Neural cell (in vitro differentiated cells): ENCODE results near the gene GSTM2. TPM values are rescaled to one million over a fixed set of nuclear protein-coding genes. Genes with fewer than 3 reads are reported as not detected.
"Not testable (repeated sequence)": the region's sequence is repeated elsewhere in the genome, so short reads cannot be mapped to it uniquely, and the experiment has no call there.

Source experiments
- H2AFZ ChIP-seq: fragments of 200-600, 300-800 bp; sonication (generic), shearing (Covaris generic); 2 replicates; pipeline ENCODE4 v1.6.0; 2014; ENCODE audit warnings: low read depth, mild to moderate bottlenecking, antibody characterized with exemption, low read length, moderate library complexity
- H3F3A ChIP-seq: fragments of 200-600 bp; shearing (Covaris generic); 2 replicates; pipeline ENCODE4 v1.6.1; 2016; ENCODE audit warnings: mild to moderate bottlenecking, moderate library complexity, mixed read lengths, antibody characterized with exemption, low read length; ENCODE audit not compliant: insufficient read depth, poor library complexity, severe bottlenecking
- H3K27ac ChIP-seq: fragments of 200-600, 300-800 bp; sonication (generic), shearing (Covaris generic); 2 replicates; pipeline ENCODE4 v1.5.1; 2014; ENCODE audit warnings: mild to moderate bottlenecking, low read length, moderate library complexity
- H3K27me3 ChIP-seq: fragments of 300-800, 200-600 bp; sonication (generic), shearing (Covaris generic); 2 replicates; pipeline ENCODE4 v1.6.0; 2014; ENCODE audit warnings: mild to moderate bottlenecking, low read depth, low read length, moderate library complexity; ENCODE audit not compliant: insufficient read depth
- H3K36me3 ChIP-seq: fragments of 300-800, 200-600 bp; sonication (generic), shearing (Covaris generic); 2 replicates; pipeline ENCODE4 v1.5.1; 2014; ENCODE audit warnings: mild to moderate bottlenecking, antibody characterized with exemption, low read length, moderate library complexity; ENCODE audit not compliant: insufficient read depth
- H3K4me2 ChIP-seq: fragments of 300-800, 200-600 bp; sonication (generic), shearing (Covaris generic); 2 replicates; pipeline ENCODE4 v1.6.0; 2014; ENCODE audit warnings: mild to moderate bottlenecking, low read length
- H3K4me3 ChIP-seq: fragments of 300-800, 200-600 bp; sonication (generic), shearing (Covaris generic); 2 replicates; pipeline ENCODE4 v1.5.1; 2014; ENCODE audit warnings: mild to moderate bottlenecking, low read length, moderate library complexity
- H3K79me2 ChIP-seq: fragments of 200-600 bp; shearing (Covaris generic); replicated peaks from 2 replicates; pipeline ENCODE4 v1.6.0; 2014; ENCODE audit warnings: mild to moderate bottlenecking, low read length, moderate library complexity; ENCODE audit not compliant: insufficient read depth
- H3K9ac ChIP-seq: fragments of 300-800, 200-600 bp; sonication (generic), shearing (Covaris generic); 2 replicates; pipeline ENCODE4 v1.6.1; 2016; ENCODE audit warnings: mild to moderate bottlenecking, low read length, mixed read lengths
- H3K9me2 ChIP-seq: fragments of 200-600 bp; shearing (Covaris generic); 2 replicates; pipeline ENCODE4 v1.6.1; 2016; ENCODE audit warnings: mild to moderate bottlenecking, low read length, mixed read lengths; ENCODE audit not compliant: insufficient read depth
- H3K9me3 ChIP-seq: fragments of 200-600, 300-800 bp; sonication (generic), shearing (Covaris generic); 2 replicates; pipeline ENCODE4 v1.6.1; 2016; ENCODE audit warnings: mild to moderate bottlenecking, mixed run types, low read length, moderate library complexity, mixed read lengths
- H4K20me1 ChIP-seq: fragments of 200-600 bp; shearing (Covaris generic); 2 replicates; pipeline ENCODE4 v1.6.1; 2016; ENCODE audit warnings: mild to moderate bottlenecking, mixed run types; ENCODE audit not compliant: insufficient read depth
- CTCF ChIP-seq: fragments of 450-650 bp; IDR thresholded peaks from 2 replicates; pipeline ENCODE4 v1.5.1; 2014; ENCODE audit warnings: antibody characterized with exemption, mild to moderate bottlenecking, moderate library complexity; ENCODE audit not compliant: poor library complexity, severe bottlenecking
- EP300 ChIP-seq: fragments of 450-650 bp; conservative IDR thresholded peaks from 2 replicates; pipeline ENCODE4 v1.6.1; 2014; ENCODE audit warnings: antibody characterized with exemption, mild to moderate bottlenecking, moderate library complexity; ENCODE audit not compliant: poor library complexity, severe bottlenecking
- EZH2 ChIP-seq: fragments of 200-600, 300-800 bp; shearing (Covaris generic), sonication (generic); IDR thresholded peaks from 2 replicates; pipeline ENCODE4 v1.6.1; 2014; ENCODE audit warnings: antibody characterized with exemption, low read length, borderline replicate concordance, mild to moderate bottlenecking; ENCODE audit not compliant: insufficient read depth, poor library complexity, severe bottlenecking
- MXI1 ChIP-seq: fragments of 450-650 bp; conservative IDR thresholded peaks from 2 replicates; pipeline ENCODE4 v1.6.1; 2014; ENCODE audit warnings: antibody characterized with exemption, mild to moderate bottlenecking; ENCODE audit not compliant: poor library complexity, severe bottlenecking
- POLR2AphosphoS5 ChIP-seq: IDR thresholded peaks from 2 replicates; pipeline ENCODE4 v1.6.1; 2012
- RAD21 ChIP-seq: fragments of 450-650 bp; conservative IDR thresholded peaks from 2 replicates; pipeline ENCODE4 v1.6.1; 2014; ENCODE audit warnings: antibody characterized with exemption, mild to moderate bottlenecking, moderate library complexity
- SMC3 ChIP-seq: fragments of 450-650 bp; conservative IDR thresholded peaks from 2 replicates; pipeline ENCODE4 v1.6.1; 2014; ENCODE audit warnings: antibody characterized with exemption, mild to moderate bottlenecking, moderate library complexity; ENCODE audit not compliant: poor library complexity
- TAF1 ChIP-seq: IDR thresholded peaks from 2 replicates; pipeline ENCODE4 v1.6.1; 2012; ENCODE audit warnings: low read depth
- polyA plus RNA-seq: library from polyadenylated mRNA; depleted of rRNA; stranded (reverse); fragments of >200 nt; gene quantifications from 2 replicates; pipeline ENCODE4 v1.2.3, GENCODE V29; 2014
- TF ChIP-seq, protein P1 (sequence below): IDR thresholded peaks from 2 replicates; pipeline ENCODE4 v1.6.1; 2012; ENCODE audit warnings: borderline replicate concordance

GSTM2 gene
- polyA plus RNA-seq, 1 donor from 2014 or later = 6.8 TPM

DNA sequence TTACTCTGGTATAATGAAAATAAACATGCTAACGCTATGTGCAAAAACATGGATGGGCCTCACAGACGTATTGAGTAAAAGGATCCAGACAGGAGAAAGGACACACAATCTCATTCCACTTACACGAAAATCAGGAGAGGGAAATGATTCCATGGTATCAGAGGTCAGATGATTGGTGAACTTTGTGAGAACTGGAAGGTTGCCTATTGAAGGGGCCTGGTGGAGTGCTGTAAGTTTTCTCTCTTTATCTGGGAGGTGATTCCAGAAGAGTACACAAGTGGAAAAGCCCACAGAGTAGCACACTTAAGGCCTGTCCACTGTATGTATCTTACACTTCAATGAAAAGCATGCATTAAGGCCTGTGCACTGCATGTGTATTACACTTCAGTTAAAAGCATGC, 9.6 kb downstream of the GSTM2 start:
- H3K4me3 ChIP-seq = no peak overlapping the region
- TF ChIP-seq RAD21 (no peak), POLR2AphosphoS5 (no peak), TAF1 (no peak), MXI1 (no peak), SMC3 (no peak), EZH2 (no peak), EP300 (no peak), CTCF (no peak)
- TF ChIP-seq, protein P1, sequence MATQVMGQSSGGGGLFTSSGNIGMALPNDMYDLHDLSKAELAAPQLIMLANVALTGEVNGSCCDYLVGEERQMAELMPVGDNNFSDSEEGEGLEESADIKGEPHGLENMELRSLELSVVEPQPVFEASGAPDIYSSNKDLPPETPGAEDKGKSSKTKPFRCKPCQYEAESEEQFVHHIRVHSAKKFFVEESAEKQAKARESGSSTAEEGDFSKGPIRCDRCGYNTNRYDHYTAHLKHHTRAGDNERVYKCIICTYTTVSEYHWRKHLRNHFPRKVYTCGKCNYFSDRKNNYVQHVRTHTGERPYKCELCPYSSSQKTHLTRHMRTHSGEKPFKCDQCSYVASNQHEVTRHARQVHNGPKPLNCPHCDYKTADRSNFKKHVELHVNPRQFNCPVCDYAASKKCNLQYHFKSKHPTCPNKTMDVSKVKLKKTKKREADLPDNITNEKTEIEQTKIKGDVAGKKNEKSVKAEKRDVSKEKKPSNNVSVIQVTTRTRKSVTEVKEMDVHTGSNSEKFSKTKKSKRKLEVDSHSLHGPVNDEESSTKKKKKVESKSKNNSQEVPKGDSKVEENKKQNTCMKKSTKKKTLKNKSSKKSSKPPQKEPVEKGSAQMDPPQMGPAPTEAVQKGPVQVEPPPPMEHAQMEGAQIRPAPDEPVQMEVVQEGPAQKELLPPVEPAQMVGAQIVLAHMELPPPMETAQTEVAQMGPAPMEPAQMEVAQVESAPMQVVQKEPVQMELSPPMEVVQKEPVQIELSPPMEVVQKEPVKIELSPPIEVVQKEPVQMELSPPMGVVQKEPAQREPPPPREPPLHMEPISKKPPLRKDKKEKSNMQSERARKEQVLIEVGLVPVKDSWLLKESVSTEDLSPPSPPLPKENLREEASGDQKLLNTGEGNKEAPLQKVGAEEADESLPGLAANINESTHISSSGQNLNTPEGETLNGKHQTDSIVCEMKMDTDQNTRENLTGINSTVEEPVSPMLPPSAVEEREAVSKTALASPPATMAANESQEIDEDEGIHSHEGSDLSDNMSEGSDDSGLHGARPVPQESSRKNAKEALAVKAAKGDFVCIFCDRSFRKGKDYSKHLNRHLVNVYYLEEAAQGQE = no peak
- H2AFZ ChIP-seq = no peak overlapping the region
- H3K79me2 ChIP-seq = no peaks in the 10 kb centered on the region
- H3K9me2 ChIP-seq = no peaks in the 10 kb centered on the region
- no peaks in the 10 kb centered on the region for H3F3A ChIP-seq
- H3K36me3 ChIP-seq = no peaks in the 10 kb centered on the region
- H3K4me2 ChIP-seq = no peak overlapping the region
- H3K9me3 ChIP-seq = no peaks in the 10 kb centered on the region
- no peaks in the 10 kb centered on the region for H3K27me3 ChIP-seq
- H3K27ac ChIP-seq = no peak overlapping the region
- no peaks in the 10 kb centered on the region for H4K20me1 ChIP-seq
- no peak overlapping the region for H3K9ac ChIP-seq

GRCh38 chr1:109678637-109679036, 10.8 kb downstream of the GSTM2 start:
- not testable (repeated sequence) for H3K4me2 ChIP-seq, H3K9me2 ChIP-seq, H2AFZ ChIP-seq, H3K9me3 ChIP-seq, H3K79me2 ChIP-seq, H3K4me3 ChIP-seq, H3K27ac ChIP-seq, H4K20me1 ChIP-seq, H3F3A ChIP-seq, H3K36me3 ChIP-seq, H3K27me3 ChIP-seq, H3K9ac ChIP-seq

GRCh38 chr1:109684777-109685176, 16.9 kb downstream of the GSTM2 start:
- H3F3A ChIP-seq, H4K20me1 ChIP-seq, H3K36me3 ChIP-seq, H3K9ac ChIP-seq, H3K27ac ChIP-seq, H3K79me2 ChIP-seq, H2AFZ ChIP-seq, H3K4me3 ChIP-seq, H3K9me2 ChIP-seq, H3K27me3 ChIP-seq, H3K4me2 ChIP-seq, H3K9me3 ChIP-seq: not testable (repeated sequence)

- H3K9me2 ChIP-seq, H3K27me3 ChIP-seq, H3K9me3 ChIP-seq, H3K4me2 ChIP-seq, H3K79me2 ChIP-seq, H2AFZ ChIP-seq, H3K27ac ChIP-seq, H3K9ac ChIP-seq, H3K4me3 ChIP-seq, H3K36me3 ChIP-seq, H4K20me1 ChIP-seq, H3F3A ChIP-seq: not testable (repeated sequence)
These were observed 17.5 kb downstream of the GSTM2 start for GRCh38 chr1:109685399-109685798.

DNA sequence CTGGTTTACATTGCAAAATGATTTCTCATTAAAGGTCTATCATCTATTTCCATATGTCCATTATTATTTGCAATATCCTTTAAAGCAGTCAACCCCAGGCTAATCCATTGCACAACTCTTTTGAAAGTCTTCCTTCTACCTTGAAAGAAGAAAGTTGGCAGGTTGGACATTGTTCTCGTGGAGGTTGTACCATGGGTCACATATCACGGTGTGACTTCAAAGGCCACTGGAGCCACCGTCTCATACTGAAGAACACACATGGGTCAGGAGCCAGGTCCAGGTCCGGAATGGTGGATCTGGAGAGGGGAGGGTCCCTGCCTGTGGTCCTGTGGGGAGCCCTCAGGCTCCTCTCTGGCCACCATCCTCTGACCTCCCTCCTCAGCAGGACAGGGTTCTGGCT, 18.0 kb downstream of the GSTM2 start:
- H4K20me1 ChIP-seq, H3K9me3 ChIP-seq, H3K4me2 ChIP-seq, H3K4me3 ChIP-seq, H3K36me3 ChIP-seq, H3F3A ChIP-seq, H2AFZ ChIP-seq, H3K9ac ChIP-seq, H3K79me2 ChIP-seq, H3K9me2 ChIP-seq, H3K27me3 ChIP-seq, H3K27ac ChIP-seq: not testable (repeated sequence)
